ENCODE measurements around the gene PIEZO1. TPM values are rescaled to one million over a fixed set of nuclear protein-coding genes. Genes with fewer than 3 reads are reported as not detected.

The PIEZO1 gene
- total RNA-seq, 1 experiment from 2014 or later = 86.8 TPM

- H3K4me3 ChIP-seq (ENCODE audit: insufficient read depth, low read depth, low read length) = peak within 1 kb of the TSS; percentile 91
- H3K36me3 ChIP-seq (replicated peaks; ENCODE audit: control insufficient read depth, insufficient read depth, low read length) = peaks cover 2% of the 10 kb centered on the region
- peak; percentile 100 for DNase-seq
- no peaks in the 10 kb centered on the region; the same call in 1 of the 2 replicates for H3K27me3 ChIP-seq (ENCODE audit: control insufficient read depth, insufficient read depth, low read length)
Observed at GRCh38 chr16:88706229-88706964, 78.6 kb downstream of the PIEZO1 start, which contains the start of the genes CTU2 and RNF166. CTU2 (plus strand) TSS chr16:88706503; CDS start chr16:88706531, 28 bp downstream. RNF166 (minus strand) TSS chr16:88706408; CDS start chr16:88706325, 83 bp downstream.

GRCh38 chr16:88705801-88706228 is 79.2 kb downstream of the PIEZO1 start:
- Histone ChIP-seq H3K27me3 (ENCODE audit: control insufficient read depth, insufficient read depth, low read length) (no peaks in the 10 kb centered on the region; the same call in 1 of the 2 replicates), H3K36me3 (replicated peaks; ENCODE audit: control insufficient read depth, insufficient read depth, low read length) (peaks cover 2% of the 10 kb centered on the region), H3K4me3 (ENCODE audit: insufficient read depth, low read depth, low read length) (peak overlapping the region; percentile 91)
- peak; percentile 90 for DNase-seq

GRCh38 chr16:88705076-88705684 is 79.8 kb downstream of the PIEZO1 start:
- Histone ChIP-seq H3K36me3 (replicated peaks; ENCODE audit: control insufficient read depth, insufficient read depth, low read length) (peaks cover 2% of the 10 kb centered on the region), H3K27me3 (ENCODE audit: control insufficient read depth, insufficient read depth, low read length) (no peaks in the 10 kb centered on the region; the same call in 1 of the 2 replicates), H3K4me3 (ENCODE audit: insufficient read depth, low read depth, low read length) (peak overlapping the region; percentile 91)
- DNase-seq = no peak

GRCh38 chr16:88703486-88704309 is 81.3 kb downstream of the PIEZO1 start:
- Histone ChIP-seq H3K36me3 (replicated peaks; ENCODE audit: control insufficient read depth, insufficient read depth, low read length) (peaks cover 4% of the 10 kb centered on the region), H3K27me3 (ENCODE audit: control insufficient read depth, insufficient read depth, low read length) (no peaks in the 10 kb centered on the region; the same call in 1 of the 2 replicates), H3K4me3 (ENCODE audit: insufficient read depth, low read depth, low read length) (no peak overlapping the region)
- DNase-seq = no peak

- Histone ChIP-seq H3K36me3 (replicated peaks; ENCODE audit: control insufficient read depth, insufficient read depth, low read length) (peaks cover 4% of the 10 kb centered on the region), H3K27me3 (ENCODE audit: control insufficient read depth, insufficient read depth, low read length) (no peaks in the 10 kb centered on the region; the same call in 1 of the 2 replicates), H3K4me3 (ENCODE audit: insufficient read depth, low read depth, low read length) (no peak overlapping the region)
- no peak for DNase-seq
Observed at GRCh38 chr16:88702371-88703210, 82.4 kb downstream of the PIEZO1 start.

GRCh38 chr16:88701581-88702370 is 83.2 kb downstream of the PIEZO1 start:
- H3K36me3 ChIP-seq (replicated peaks; ENCODE audit: control insufficient read depth, insufficient read depth, low read length) = peaks cover 4% of the 10 kb centered on the region
- no peak for DNase-seq
- H3K27me3 ChIP-seq (ENCODE audit: control insufficient read depth, insufficient read depth, low read length) = no peaks in the 10 kb centered on the region; the same call in 1 of the 2 replicates
- no peak overlapping the region for H3K4me3 ChIP-seq (ENCODE audit: insufficient read depth, low read depth, low read length)

- Histone ChIP-seq H3K36me3 (replicated peaks; ENCODE audit: control insufficient read depth, insufficient read depth, low read length) (peaks cover 4% of the 10 kb centered on the region), H3K27me3 (ENCODE audit: control insufficient read depth, insufficient read depth, low read length) (no peaks in the 10 kb centered on the region; the same call in 1 of the 2 replicates), H3K4me3 (ENCODE audit: insufficient read depth, low read depth, low read length) (no peak overlapping the region)
- DNase-seq = no peak
Observed at GRCh38 chr16:88700636-88701482, 84.2 kb downstream of the PIEZO1 start.

- H3K36me3 ChIP-seq (replicated peaks; ENCODE audit: control insufficient read depth, insufficient read depth, low read length) = peaks cover 4% of the 10 kb centered on the region
- no peak overlapping the region for H3K4me3 ChIP-seq (ENCODE audit: insufficient read depth, low read depth, low read length)
- H3K27me3 ChIP-seq (ENCODE audit: control insufficient read depth, insufficient read depth, low read length) = no peaks in the 10 kb centered on the region; the same call in 1 of the 2 replicates
- no peak for DNase-seq
Observed at GRCh38 chr16:88700322-88700635, 84.7 kb downstream of the PIEZO1 start.

- Histone ChIP-seq H3K36me3 (replicated peaks; ENCODE audit: control insufficient read depth, insufficient read depth, low read length) (peaks cover 4% of the 10 kb centered on the region), H3K4me3 (ENCODE audit: insufficient read depth, low read depth, low read length) (no peak overlapping the region), H3K27me3 (ENCODE audit: control insufficient read depth, insufficient read depth, low read length) (no peaks in the 10 kb centered on the region)
- no peak for DNase-seq
Observed at GRCh38 chr16:88699180-88699579, 85.8 kb downstream of the PIEZO1 start.

GRCh38 chr16:88698646-88699045 is 86.4 kb downstream of the PIEZO1 start:
- no peak for DNase-seq
- H3K4me3 ChIP-seq (ENCODE audit: insufficient read depth, low read depth, low read length) = no peak overlapping the region
- no peaks in the 10 kb centered on the region for H3K27me3 ChIP-seq (ENCODE audit: control insufficient read depth, insufficient read depth, low read length)
- peaks cover 4% of the 10 kb centered on the region for H3K36me3 ChIP-seq (replicated peaks; ENCODE audit: control insufficient read depth, insufficient read depth, low read length)

- DNase-seq = peak; percentile 89
- H3K36me3 ChIP-seq (replicated peaks; ENCODE audit: control insufficient read depth, insufficient read depth, low read length) = peaks cover 4% of the 10 kb centered on the region
Observed at GRCh38 chr16:88697831-88698615, 87.0 kb downstream of the PIEZO1 start.

More at GRCh38 chr16:88697831-88698615, 87.0 kb downstream of the PIEZO1 start:
- Histone ChIP-seq H3K27me3 (ENCODE audit: control insufficient read depth, insufficient read depth, low read length) (no peaks in the 10 kb centered on the region), H3K4me3 (ENCODE audit: insufficient read depth, low read depth, low read length) (no peak overlapping the region)

All from H7 (cell line).